Keratinocyte (primary cell): ENCODE data around the gene ADGRV1.

Experiments
- EZH2 ChIP-seq: IDR thresholded peaks from one replicate; pipeline ENCODE4 v1.6.1; 2012; ENCODE audit warnings: inconsistent platforms, mild to moderate bottlenecking, low read length, moderate library complexity
- TF ChIP-seq, protein P1 (sequence below), 3 experiments: IDR thresholded peaks in 1 of 3; conservative IDR thresholded peaks in 1 of 3; optimal IDR thresholded peaks in 1 of 3; 2 replicates in 2 of 3; 3 replicates in 1 of 3; pipeline versions ENCODE3 to v1.5.1; 2011; ENCODE audit warnings: low read length in 3 of 3, mild to moderate bottlenecking in 3 of 3, moderate library complexity in 2 of 3, control low read depth in 1 of 3, inconsistent platforms in 1 of 3; ENCODE audit not compliant: insufficient read depth in 2 of 3; ENCODE audit errors: extremely low read depth in 1 of 3

- TF ChIP-seq EZH2: no peak
- TF ChIP-seq, protein P1, sequence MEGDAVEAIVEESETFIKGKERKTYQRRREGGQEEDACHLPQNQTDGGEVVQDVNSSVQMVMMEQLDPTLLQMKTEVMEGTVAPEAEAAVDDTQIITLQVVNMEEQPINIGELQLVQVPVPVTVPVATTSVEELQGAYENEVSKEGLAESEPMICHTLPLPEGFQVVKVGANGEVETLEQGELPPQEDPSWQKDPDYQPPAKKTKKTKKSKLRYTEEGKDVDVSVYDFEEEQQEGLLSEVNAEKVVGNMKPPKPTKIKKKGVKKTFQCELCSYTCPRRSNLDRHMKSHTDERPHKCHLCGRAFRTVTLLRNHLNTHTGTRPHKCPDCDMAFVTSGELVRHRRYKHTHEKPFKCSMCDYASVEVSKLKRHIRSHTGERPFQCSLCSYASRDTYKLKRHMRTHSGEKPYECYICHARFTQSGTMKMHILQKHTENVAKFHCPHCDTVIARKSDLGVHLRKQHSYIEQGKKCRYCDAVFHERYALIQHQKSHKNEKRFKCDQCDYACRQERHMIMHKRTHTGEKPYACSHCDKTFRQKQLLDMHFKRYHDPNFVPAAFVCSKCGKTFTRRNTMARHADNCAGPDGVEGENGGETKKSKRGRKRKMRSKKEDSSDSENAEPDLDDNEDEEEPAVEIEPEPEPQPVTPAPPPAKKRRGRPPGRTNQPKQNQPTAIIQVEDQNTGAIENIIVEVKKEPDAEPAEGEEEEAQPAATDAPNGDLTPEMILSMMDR (optimal IDR thresholded peaks at IDR 0.05 in 1 of 3, IDR thresholded peaks at IDR 0.05 in 1 of 3, conservative IDR thresholded peaks at IDR 0.05 in 1 of 3; ENCODE audit: extremely low read depth in 1 of 3, insufficient read depth in 2 of 3, low read length in 3 of 3): no peak
Measured at GRCh38 chr5:90996089-90996488, 437.5 kb downstream of the ADGRV1 start.
